ENCODE measurements around the gene TSNAX.
"Not testable (repeated sequence)": the region's sequence is repeated elsewhere in the genome, so short reads cannot be mapped to it uniquely, and the experiment has no call there.

The TSNAX gene

GRCh38 chr1:231528172-231529029 lies at the start of gene TSNAX:
Gene TSNAX, plus strand, starts transcription at chr1:231528669. Its CDS starts 142 bp downstream, at chr1:231528811.
- peak; percentile 88 for DNase-seq

- DNase-seq, result no peak
Measured at GRCh38 chr1:231478811-231479210, 49.7 kb upstream of the TSNAX start.

- no peak for DNase-seq
Measured at GRCh38 chr1:231480008-231480407, 48.5 kb upstream of the TSNAX start.

- DNase-seq, result no peak
Measured at GRCh38 chr1:231481289-231481688, 47.2 kb upstream of the TSNAX start.

- DNase-seq, result no peak
Measured at GRCh38 chr1:231485029-231485784, 43.3 kb upstream of the TSNAX start.

GRCh38 chr1:231487019-231487418 lies 41.5 kb upstream of the TSNAX start:
- no peak for DNase-seq

- DNase-seq, result no peak
Measured at GRCh38 chr1:231487910-231488309, 40.6 kb upstream of the TSNAX start.

- DNase-seq, result no peak
Measured at GRCh38 chr1:231493421-231494185, 34.9 kb upstream of the TSNAX start.

- no peak for DNase-seq
Measured at GRCh38 chr1:231494439-231495110, 33.9 kb upstream of the TSNAX start.

- no peak for DNase-seq
Measured at GRCh38 chr1:231497629-231498152, 30.8 kb upstream of the TSNAX start.

- DNase-seq, result no peak
Measured at GRCh38 chr1:231499148-231499763, 29.2 kb upstream of the TSNAX start.

GRCh38 chr1:231500666-231501065 lies 27.8 kb upstream of the TSNAX start:
- DNase-seq, result no peak

GRCh38 chr1:231503168-231503567 lies 25.3 kb upstream of the TSNAX start:
- not testable (repeated sequence) for DNase-seq

- no peak for DNase-seq
Measured at GRCh38 chr1:231507476-231508355, 20.8 kb upstream of the TSNAX start.

GRCh38 chr1:231508497-231508896 lies 20.0 kb upstream of the TSNAX start:
- no peak for DNase-seq

GRCh38 chr1:231508941-231509340 lies 19.5 kb upstream of the TSNAX start:
- DNase-seq, result no peak

- no peak for DNase-seq
Measured at GRCh38 chr1:231512147-231512698, 16.2 kb upstream of the TSNAX start.

- DNase-seq, result no peak
Measured at GRCh38 chr1:231515748-231516147, 12.7 kb upstream of the TSNAX start.

GRCh38 chr1:231517076-231517475 lies 11.4 kb upstream of the TSNAX start:
- DNase-seq, result no peak

GRCh38 chr1:231518485-231519034 lies 9.9 kb upstream of the TSNAX start:
- no peak for DNase-seq

Data from DMS79 treated with DMSO at 0.1 percent for 48 hours (cell line).